GM23338 (cell line): ENCODE results near the gene KCND2.

Source experiments
- EZH2 ChIP-seq: fragments of 200-600 bp; sonication (generic); IDR thresholded peaks from one replicate; pipeline ENCODE4 v1.8.0; 2017; ENCODE audit warnings: antibody characterized with exemption, mild to moderate bottlenecking, low read depth; ENCODE audit not compliant: unreplicated experiment
- POLR2AphosphoS5 ChIP-seq: IDR thresholded peaks from 2 replicates; pipeline ENCODE4 v1.6.1; 2016; ENCODE audit warnings: antibody characterized with exemption, low read depth
- TF ChIP-seq, protein P1 (sequence below), 2 experiments: fragments of 200-600 bp in 1 of 2; sonication (generic) in 1 of 2; conservative IDR thresholded peaks; 2 replicates each; pipeline versions ENCODE4 v1.5.1 to v1.6.1; 2016 to 2017; ENCODE audit warnings: antibody characterized with exemption in 2 of 2, low read depth in 2 of 2, mild to moderate bottlenecking in 2 of 2, moderate library complexity in 1 of 2
- TF ChIP-seq, protein P2 (sequence below): IDR thresholded peaks from 2 replicates; pipeline ENCODE4 v1.6.1; 2016; ENCODE audit warnings: antibody characterized with exemption
- TF ChIP-seq, protein P3 (sequence below): IDR thresholded peaks from one replicate; pipeline ENCODE4 v1.6.1; 2018; ENCODE audit warnings: antibody characterized with exemption; ENCODE audit not compliant: unreplicated experiment

DNA sequence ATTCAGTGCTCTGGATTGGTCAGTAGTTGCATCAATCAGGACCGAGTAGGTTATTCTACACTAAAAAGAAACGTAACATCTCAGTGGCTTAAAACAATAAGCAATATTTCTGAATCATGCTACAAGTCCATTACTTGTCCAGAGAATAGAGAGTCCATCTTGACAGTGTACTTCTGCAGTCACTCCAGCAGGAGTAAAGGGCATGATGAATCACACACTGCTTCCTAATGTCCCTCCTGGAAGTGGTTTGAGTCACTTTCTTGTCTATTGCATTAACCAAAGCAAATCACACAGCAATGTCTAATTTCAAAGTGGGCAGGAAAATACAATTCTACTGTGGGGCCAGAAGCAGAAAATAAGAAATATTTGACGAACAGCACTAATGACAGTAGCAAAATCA, 460.2 kb downstream of the KCND2 start:
- TF ChIP-seq, protein P1, sequence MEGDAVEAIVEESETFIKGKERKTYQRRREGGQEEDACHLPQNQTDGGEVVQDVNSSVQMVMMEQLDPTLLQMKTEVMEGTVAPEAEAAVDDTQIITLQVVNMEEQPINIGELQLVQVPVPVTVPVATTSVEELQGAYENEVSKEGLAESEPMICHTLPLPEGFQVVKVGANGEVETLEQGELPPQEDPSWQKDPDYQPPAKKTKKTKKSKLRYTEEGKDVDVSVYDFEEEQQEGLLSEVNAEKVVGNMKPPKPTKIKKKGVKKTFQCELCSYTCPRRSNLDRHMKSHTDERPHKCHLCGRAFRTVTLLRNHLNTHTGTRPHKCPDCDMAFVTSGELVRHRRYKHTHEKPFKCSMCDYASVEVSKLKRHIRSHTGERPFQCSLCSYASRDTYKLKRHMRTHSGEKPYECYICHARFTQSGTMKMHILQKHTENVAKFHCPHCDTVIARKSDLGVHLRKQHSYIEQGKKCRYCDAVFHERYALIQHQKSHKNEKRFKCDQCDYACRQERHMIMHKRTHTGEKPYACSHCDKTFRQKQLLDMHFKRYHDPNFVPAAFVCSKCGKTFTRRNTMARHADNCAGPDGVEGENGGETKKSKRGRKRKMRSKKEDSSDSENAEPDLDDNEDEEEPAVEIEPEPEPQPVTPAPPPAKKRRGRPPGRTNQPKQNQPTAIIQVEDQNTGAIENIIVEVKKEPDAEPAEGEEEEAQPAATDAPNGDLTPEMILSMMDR (conservative IDR thresholded peaks at IDR 0.05; ENCODE audit: low read depth in 2 of 2) = no peak
- TF ChIP-seq POLR2AphosphoS5 (no peak), EZH2 (no peak)
- TF ChIP-seq, protein P2, sequence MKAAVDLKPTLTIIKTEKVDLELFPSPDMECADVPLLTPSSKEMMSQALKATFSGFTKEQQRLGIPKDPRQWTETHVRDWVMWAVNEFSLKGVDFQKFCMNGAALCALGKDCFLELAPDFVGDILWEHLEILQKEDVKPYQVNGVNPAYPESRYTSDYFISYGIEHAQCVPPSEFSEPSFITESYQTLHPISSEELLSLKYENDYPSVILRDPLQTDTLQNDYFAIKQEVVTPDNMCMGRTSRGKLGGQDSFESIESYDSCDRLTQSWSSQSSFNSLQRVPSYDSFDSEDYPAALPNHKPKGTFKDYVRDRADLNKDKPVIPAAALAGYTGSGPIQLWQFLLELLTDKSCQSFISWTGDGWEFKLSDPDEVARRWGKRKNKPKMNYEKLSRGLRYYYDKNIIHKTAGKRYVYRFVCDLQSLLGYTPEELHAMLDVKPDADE = no peak
- TF ChIP-seq, protein P3, sequence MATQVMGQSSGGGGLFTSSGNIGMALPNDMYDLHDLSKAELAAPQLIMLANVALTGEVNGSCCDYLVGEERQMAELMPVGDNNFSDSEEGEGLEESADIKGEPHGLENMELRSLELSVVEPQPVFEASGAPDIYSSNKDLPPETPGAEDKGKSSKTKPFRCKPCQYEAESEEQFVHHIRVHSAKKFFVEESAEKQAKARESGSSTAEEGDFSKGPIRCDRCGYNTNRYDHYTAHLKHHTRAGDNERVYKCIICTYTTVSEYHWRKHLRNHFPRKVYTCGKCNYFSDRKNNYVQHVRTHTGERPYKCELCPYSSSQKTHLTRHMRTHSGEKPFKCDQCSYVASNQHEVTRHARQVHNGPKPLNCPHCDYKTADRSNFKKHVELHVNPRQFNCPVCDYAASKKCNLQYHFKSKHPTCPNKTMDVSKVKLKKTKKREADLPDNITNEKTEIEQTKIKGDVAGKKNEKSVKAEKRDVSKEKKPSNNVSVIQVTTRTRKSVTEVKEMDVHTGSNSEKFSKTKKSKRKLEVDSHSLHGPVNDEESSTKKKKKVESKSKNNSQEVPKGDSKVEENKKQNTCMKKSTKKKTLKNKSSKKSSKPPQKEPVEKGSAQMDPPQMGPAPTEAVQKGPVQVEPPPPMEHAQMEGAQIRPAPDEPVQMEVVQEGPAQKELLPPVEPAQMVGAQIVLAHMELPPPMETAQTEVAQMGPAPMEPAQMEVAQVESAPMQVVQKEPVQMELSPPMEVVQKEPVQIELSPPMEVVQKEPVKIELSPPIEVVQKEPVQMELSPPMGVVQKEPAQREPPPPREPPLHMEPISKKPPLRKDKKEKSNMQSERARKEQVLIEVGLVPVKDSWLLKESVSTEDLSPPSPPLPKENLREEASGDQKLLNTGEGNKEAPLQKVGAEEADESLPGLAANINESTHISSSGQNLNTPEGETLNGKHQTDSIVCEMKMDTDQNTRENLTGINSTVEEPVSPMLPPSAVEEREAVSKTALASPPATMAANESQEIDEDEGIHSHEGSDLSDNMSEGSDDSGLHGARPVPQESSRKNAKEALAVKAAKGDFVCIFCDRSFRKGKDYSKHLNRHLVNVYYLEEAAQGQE = no peak
